GM03348 (cell line): ENCODE measurements around the gene VDAC2.

Experiments
- DNase-seq: peaks from one replicate; pipeline ENCODE4 v3.0.0; 2012; ENCODE audit warnings: low spot score

Gene VDAC2

DNA sequence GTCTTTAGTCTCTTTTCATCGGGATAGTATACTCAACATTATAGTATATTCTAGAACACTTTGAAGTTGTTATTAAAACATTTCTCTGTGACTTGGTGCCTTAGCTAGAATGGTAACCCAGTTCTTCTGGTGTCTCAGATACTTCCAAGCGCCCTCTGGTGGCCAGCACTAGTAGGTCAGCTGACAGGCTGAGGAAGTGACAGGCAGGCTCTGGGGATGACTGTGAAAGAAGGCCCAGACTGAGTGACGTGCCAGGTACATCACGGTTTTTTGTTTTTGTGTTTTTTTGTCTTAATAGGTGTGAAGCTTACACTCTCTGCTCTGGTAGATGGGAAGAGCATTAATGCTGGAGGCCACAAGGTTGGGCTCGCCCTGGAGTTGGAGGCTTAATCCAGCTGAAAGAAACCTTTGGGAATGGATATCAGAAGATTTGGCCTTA, 20.0 kb downstream of the VDAC2 start:
- DNase-seq = peak; percentile 83

DNA sequence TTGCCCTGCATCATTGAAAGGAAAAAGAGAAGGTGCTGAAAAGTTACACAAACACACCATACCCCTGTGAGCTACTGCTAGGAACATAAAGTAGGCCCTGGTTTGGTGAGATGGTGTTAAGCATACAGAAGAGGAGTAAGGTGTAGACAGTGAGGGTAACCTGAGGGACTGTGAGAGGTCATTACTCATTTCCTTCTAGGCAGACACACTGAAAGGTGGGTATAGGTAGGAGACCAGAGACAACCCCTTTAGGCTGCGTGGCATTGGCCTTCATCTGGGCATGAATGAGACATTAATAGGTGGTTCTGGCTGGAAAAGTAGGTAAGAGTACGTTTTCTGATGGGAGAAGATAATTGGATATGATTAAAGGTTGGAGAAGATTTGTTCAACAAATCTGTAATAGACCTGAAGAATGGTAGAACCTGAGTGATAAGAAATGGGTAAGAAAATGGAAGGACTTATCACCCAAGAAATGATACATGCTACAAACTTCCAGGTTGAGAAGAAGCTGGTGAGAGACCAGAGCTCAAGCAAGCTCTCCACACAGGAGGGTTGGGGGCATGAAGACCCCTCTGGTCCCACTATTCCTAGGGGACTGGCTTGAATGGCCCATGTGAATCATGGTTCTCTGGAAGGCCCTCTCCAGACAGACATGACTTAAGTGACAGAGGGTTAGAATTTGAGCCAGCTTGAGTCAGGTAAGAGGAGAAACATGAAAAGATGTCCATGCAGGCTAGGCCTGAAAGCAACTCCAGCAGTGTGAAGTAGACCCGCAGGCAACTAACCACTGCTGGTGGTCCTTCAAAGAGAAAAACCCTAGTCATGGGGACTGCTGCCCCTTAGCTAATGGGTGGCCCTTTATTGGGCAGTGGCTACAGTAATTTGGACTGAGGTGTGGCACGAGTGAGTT, 21.3 kb downstream of the VDAC2 start:
- no peak for DNase-seq

DNA sequence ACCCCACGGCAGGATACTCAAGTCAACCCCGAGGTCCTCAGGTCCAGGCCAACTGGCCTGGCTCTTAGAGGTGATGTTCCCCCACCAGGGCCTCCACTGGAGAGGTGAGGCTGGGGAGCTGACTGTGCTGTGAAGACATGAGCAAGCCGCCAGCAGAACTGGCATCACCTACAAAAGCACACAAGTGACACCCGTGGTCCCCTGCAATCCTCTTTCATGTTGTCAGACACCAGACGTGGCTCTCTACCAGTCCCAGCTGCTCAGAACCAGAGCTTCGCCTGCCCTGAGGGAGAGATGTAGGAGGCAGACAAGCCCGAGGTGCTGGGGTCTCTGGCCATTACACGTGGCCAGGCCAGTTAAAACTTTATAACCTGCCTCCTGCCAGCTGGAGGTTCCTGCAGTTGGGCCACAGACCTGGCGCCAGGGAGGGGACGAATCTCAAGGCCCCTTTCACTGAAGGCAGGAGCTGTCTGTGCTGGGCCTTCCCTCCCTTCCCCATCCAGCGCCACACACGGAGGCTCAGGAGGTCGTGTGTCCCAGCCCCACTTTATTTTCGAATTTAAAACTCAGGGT, 22.9 kb downstream of the VDAC2 start:
- DNase-seq = no peak

DNA sequence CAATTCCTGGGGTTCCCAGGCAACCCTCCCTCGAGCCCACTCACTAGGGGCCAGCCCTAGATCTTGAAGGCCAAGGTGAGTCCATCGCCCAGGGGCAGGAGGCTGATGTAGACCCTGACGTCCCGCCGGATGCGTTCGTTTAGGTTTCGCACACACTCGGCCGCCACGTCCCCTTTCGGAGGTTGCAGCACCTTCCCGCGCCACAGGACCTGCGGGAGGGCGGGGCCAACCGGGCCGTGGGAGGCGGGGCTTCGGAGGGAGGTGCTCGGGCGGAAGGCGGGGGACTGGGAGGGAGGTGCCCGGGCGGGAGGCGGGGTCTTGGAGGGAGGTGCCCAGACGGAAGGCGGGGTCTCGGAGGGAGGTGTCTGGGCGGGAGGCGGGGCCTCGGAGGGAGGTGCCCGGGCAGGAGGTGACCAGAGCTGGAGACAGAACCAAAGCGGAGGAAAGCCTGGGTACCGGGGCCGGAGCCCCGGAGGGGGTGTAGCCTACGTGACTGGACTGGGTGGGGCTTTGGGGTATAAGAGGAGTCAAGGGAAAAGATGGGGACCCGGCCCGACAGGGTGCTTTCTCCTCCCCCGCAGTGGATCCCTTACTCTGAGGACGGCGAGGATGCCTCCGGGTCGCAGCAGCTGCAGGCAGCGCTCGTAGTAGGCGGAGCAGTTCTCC, 23.6 kb downstream of the VDAC2 start:
- DNase-seq = peak; percentile 98

DNA sequence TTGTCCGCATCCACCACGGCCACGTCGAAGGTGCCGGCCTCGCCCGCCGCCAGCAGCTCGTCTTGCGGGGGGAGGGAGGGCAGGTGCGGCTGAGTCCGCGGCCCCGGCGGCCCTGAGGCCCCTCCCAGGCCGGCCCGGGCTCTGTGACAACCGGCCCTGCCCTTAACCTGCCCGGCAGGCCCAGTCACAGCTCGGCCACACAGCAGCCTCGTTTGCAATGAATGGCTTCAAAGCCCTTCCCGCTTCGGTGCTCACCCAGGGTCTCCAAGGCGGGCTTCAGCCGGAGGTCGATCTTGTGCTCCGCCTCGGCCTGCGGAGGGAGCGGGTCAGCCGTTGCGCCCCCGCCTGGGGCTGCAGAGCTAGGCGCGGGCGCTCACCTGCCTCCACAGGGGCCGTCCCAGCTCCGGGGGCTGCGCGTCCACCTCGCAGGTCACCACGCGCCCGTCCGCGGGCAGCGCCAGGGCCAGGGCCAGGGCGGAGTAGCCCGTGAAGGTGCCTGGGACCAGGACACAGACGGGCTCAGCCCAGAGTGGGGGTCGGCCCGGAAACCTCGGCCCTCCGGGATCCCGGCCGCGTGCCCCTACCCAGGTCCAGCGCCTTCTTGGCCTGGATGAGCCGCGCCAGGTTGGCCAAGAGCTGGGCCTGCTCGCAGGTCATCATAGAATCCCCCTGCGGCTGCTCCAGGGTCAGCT, 24.2 kb downstream of the VDAC2 start:
- DNase-seq = no peak

DNA sequence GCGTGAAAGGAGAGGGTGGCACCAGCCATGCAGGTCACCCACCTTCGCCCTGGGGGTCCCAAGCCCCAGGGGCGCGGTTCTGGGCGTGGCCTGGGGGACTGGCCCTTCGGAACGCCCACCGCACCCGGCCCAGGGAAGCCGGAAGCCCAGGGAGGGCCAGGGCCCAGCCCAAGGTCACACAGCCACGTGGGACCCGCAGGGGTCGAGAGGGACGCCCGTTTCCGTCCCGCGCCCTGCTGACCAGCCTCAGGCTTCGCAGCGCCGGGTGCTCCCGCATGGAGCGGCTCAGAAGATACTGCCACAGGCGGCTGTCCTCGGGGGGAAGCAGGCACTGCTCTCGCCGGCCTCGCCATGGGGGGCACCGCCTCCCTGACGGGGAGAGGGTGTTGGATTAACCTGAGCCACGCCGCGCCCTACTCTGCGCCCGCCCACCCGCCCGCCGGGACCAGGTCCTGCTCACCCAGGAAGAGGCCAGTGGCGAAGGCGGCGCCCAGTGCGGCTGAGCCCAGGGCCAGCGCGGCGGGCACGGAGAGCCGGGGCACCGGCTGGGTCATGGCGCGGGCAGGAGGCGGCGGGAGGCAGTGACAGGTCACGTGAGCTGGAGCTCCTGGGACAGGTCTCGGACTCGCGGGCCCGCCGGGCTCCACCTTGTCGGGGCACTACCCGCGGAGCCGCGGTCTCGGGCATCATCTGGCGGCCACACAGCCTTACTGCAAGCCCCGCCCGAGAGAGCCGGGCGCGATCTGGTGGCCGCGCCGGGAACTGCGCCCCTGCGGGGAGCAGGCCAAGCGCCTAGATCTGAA, 25.0 kb downstream of the VDAC2 start, which contains the start of gene COMTD1:
TSS of gene COMTD1 (minus strand) at position 583 of the 803 bp plus-strand sequence. CDS start at position 554, 29 bp downstream.
- peak; percentile 96 for DNase-seq

DNA sequence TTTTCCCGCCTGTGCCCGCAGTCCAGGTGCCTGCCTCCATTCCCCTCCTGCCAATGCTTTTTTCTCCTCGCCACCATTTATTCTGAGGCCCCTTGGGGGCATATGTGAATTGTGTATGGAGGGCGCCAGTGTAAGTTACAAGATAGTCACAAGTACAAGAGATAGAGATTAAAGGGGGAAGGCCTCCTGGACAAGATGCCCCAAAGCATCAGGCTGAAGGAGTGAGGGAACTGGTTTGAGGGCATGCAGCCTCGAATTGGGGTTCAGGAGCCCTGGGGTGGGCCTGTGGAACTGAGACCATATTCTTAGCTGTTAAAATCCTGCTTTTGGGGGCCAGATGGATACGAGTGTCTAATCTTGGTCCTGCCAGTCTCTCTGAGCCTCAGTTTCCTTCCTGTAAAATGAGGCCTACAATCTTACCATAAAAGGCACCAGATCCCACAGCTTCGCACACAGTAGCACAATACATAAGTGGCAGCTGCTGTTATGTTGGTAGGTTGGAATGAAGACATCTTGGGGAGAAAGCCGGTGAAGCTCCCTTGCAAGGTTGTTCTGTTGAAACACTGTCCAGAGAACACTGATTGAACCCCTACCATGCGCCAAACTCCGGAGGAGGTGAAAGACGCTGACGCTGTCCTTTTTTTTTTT, 25.7 kb downstream of the VDAC2 start:
- DNase-seq = no peak

DNA sequence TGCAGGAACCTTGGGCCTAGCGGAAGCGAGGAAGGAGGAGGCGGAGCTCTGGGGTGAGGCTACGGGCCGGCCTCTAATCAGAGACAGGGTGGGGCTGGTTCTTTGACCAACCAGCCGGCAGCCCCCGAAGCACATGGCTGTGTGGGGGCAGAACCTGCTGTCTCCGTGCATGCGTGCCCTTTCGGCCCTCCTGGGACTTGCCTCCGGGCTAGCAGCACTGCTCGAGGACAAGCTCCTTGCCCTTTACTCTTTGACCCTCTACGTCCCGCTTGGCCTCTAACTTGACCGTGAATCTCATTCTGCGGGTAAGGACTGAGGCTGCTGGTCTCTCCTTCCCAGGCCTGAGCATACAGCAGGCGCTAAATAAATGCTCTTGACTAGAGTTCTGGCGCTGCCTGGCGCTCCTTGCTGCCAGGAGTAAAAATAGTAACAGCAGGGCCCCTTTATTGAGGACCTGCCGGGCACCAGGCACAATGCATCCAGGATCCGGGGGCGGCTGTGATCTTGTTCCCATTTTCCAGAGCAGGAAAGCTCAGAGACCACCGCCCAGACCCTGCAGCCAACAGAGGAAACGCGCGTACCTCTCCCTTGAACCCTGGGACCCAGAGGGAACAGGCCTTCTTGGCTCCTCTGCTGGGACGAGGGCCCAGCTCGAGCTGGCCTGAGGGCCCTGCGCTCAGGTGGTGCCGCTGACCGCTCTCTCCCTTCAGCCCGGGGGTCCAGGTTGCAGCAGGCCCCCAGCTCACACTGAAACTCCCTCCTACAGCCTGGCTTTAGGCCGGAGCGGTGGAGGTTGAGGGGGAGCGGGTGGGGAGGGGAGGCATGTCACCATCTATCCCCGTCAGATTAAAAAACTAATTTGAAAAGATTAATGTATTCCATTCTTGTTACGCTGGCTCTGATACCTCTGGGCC, 27.8 kb downstream of the VDAC2 start:
- no peak for DNase-seq

DNA sequence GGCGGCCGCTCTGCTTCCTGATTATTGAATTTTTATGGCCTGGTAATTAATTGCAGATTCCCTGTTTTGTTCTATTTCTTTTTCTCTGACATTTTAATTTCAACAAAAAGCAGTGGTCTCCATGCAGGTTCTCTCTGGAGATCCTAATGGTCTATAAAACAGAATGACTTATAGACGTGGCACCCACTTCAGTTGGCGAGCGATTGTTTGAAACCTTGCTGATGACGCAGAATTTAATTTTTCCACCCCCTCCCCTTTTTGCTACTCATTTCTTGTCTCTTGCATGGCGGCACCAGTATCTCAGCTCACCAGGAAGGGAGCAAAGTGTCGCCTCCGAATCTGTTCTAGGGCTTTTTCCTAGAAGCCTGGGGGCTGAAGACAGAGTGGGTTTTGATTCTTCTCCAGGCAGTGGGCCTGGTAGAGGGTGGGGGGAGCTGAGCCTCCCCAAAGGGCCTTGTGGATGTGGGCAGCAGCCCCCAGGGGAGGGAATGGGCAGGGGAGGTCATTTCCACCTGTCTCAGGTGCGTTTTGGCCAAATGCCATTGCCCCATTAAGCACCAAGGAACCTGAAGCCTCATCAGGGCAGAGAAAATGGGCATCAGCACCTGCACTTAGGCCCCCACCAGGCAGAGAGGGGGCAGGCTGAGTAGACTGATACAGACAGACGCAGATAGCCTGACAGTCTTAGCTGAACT, 28.6 kb downstream of the VDAC2 start:
- no peak for DNase-seq

DNA sequence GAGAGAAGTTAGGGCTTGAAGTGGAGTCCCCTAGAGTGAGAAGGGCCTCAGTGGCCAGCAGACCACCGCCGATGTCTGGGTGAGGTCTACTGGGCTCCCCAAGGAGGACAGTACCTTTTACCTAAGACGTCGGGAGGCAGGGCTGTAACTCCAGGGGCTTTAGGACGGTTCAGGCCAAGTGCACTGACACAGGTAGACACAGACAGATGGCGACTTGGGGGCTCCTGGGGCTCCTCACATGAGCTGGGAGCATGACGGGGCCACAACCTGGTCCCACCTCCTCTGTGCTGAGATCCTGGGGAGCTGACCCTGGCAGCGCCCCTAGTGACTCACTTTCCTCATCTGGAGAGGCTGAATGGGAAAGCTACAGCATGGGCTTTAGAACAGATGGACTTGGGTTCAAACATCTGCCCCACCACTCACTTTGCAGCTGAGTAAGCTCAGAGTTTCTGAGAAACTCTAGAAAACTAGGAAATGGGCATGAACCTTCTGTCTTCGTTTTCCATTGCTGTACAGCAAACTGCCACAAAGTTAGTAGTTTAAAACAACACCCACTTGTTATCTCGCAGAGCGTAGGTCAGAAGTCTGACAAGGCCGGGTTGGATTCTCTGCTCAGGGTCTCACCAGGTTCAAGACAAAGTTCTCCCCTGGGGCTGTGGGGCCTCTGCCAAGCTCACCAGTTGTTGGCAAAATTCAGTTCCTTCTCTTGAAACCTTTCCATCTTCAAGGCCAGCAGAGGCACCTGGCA, 29.9 kb downstream of the VDAC2 start:
- DNase-seq = no peak

DNA sequence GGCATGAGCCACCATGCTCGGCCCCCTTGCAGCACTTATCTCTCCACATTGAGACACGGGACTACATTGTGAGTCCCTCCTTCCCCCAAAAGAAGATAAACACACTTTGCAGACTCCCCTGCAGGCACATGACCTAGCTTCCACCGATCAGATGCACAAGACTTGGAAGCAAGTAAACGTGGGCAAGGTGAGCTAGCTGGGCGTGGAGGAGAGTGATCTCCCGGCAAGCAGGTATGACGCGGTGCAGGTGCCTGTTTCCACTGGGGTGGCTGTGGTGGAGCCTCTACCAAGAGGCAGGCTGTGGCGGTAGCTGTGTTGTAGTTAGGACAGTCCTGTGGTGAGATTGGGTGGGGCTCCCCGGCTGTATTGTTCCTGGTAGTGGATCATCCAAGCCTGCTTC, 32.8 kb downstream of the VDAC2 start:
- no peak for DNase-seq

DNA sequence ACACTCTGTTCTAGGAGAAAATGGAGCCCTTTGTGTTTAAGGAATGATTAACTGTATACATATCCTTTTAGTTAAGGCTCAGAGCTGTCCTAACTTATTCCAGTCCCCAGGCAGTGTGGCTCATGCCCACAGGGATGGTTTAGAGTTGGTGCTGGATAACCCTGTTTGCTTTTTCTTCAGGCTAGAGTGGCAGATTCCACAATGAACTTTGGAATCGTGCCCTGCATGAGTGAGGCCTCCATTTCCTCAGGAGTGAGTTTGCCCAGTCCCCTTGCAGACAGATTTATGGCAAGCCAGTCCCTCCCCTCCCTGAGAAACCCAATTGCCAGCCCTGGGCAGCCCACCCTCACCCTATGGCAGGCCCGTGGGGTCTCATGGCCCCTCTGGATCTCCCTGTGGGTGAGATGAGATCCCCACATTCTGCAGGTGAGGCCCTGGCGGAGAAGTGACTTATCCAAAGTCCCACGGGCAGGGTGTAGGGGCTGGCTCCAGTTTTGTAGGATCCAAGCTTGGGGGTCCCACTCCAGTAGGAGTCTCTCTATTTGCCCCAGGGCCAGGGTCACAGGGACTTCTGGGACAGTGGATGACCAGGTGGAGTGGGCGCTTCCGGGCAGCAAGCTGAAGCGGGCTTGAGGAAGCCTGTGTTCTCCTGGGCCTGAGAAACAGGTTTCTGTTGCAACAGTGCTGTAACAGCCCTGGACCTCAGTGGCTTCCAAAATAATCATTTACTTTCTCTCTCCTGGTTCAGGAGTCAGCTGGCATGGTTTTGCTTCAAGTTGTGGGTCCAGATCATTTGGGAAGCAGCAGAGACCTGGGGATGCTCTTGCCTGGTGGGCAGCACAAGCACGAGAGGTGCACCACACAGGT, 34.1 kb downstream of the VDAC2 start:
- DNase-seq = no peak

DNA sequence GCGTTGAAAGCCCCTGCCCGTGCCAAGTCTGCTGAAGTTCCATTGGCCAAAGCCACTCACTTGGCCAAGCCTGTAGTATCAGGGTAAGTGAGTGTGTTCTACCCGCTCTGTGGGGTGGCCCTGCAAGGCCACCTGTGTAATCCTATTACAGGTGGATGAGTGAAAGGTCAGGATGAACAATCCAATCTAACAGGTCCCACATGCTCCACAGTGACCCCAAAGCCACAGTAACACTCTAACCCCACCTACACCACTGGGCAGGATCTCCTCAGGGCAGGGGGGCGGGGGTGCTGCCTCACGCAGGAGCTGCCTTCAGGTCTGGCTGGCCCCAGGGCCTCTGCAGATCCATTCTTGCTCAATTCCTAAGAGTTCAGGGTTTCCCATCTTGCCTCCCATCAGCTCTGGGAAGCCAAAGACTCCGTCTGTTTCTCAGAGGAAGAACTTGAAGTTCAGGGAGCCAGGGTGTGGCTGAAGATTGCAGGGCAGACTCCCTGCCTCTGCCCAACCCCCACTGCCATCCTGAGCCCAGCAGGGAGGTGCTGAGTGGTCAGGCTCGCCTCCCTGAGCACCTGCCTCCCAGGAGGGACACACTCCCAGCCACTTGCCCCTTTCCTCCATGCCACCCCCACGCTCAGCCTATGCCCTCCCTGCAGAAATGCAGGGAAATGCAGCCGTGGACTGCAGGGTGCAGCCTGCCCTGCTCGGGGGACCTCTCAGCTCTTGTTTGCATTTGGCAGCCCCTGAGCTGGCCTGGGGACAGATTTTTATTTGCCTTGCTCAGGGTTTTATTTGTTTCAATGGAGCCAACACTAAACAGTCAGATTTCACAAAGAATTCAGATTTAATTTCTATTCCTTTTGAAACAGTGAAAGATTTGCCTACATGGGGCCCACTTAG, 35.0 kb downstream of the VDAC2 start:
- no peak for DNase-seq

DNA sequence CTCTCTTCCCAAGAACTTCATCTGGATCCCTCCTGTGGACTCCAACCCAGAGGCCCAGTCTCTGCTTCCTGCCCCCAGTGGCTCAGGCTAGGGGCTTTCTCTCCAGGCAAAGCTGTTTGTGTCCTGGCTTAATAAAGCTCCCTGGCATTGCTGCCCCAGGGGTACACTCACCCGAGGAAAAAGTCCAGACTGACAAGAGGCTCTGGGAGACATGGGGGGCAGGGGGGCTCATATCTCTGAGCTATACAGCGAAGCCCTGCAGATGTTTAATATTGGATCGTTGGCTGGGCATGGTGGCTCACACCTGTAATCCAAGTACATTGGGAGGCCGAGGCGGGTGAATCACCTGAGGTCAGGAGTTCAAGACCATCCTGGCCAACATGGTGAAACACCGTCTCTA, 35.9 kb downstream of the VDAC2 start:
- DNase-seq = no peak

DNA sequence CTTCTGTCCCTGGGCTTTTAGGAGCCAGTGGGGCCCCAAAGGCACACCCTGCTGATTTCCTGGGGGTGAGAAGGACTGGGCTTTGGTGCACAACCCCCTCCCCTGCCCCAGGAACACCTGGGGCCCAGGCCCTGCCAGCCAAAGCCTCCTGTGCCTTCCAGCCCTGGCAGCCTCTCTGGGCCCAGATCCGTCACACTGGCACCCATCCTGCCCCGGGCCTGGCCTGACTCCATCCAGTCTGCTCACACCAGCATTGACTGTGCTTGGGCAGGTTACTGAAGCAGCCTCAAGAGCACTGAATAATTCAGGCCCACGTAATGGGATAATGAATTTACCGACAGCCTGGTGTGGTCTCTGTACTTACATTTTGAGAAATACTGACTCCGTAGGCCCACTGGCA, 37.2 kb downstream of the VDAC2 start:
- no peak for DNase-seq

DNA sequence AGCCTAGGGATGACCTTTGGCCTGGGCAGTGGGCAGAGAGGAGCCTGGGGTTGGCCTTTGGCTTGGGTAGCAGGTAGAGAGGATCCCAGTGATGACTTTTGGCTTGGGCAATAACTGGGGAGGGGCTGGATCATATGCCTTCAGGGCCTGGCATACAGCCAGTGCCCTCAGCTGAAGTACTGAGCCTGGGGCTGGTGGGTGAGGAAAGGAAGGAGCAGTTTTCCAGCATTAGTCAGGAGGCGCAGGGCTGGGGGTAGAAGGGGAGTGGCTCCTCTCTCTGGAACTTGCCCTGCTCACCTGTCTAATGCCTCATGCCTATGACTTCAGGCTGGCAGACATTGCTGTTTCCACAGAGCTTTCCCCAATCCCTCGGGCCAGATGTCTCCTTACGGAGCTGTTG, 40.3 kb downstream of the VDAC2 start:
- DNase-seq = no peak
